HCT116 (cell line): ENCODE results near the gene DTNB. TPM values are rescaled to one million over a fixed set of nuclear protein-coding genes. Genes with fewer than 3 reads are reported as not detected.

Experiments used
- ATAC-seq: fragments of 200-7000 bp; cut with Tn5 transposase; 2 replicates; pipeline ENCODE4 v1.9.1; 2020; ENCODE audit warnings: mild to moderate bottlenecking, moderate library complexity
- BruUV-seq: library from RNA; stranded (reverse); fragments of 400-500 nt; replicated peaks from 2 replicates; lab custom pipeline; 2021; lab: Mats Ljungman, UMichigan
- CTCF ChIA-PET: fragments of 300-600 bp; sonication (Branson Sonifier 250); formaldehyde crosslinking; loops from one replicate; lab custom pipeline; 2021; ENCODE audit warnings: antibody characterized with exemption; lab: Charles Lee
- POLR2A ChIA-PET: fragments of 300-600, 350-600 bp; sonication (Branson Sonifier 250); formaldehyde crosslinking; loops from one replicate; lab custom pipeline; 2021; ENCODE audit warnings: antibody characterized with exemption; lab: Charles Lee
- RAD21 ChIA-PET, 2 experiments: fragments of 300-600 bp; sonication (Branson Sonifier 250); formaldehyde crosslinking; loops; one replicate each; lab custom pipeline; 2023; ENCODE audit warnings: low total read pairs in 2 of 2; ENCODE audit not compliant: uncharacterized antibody in 2 of 2, unreplicated experiment in 2 of 2, low non-redundant PET in 1 of 2; lab: Charles Lee
- DNase-seq: peaks from one replicate; pipeline ENCODE4 v3.0.0-alpha.2; 2010; ENCODE audit warnings: low read depth, low spot score
- H2AFZ ChIP-seq: fragments of 200-600 bp; shearing (Covaris generic), sonication (generic); 2 replicates; pipeline ENCODE4 v1.6.1; 2017; ENCODE audit warnings: low read depth, mixed run types, mixed read lengths, antibody characterized with exemption, low read length; ENCODE audit not compliant: poor library complexity, severe bottlenecking
- H3K27ac ChIP-seq: 2 replicates; pipeline ENCODE4 v1.5.1; 2012; ENCODE audit warnings: low read depth, low read length
- H3K27me3 ChIP-seq: fragments of 200-600 bp; sonication (generic); 2 replicates; pipeline ENCODE4 v1.6.1; 2016; ENCODE audit warnings: mixed run types, low read length, mixed read lengths; ENCODE audit not compliant: insufficient read depth
- H3K36me3 ChIP-seq, 2 experiments: fragments of 200-500 bp in 1 of 2; fragments of 200-600 bp in 1 of 2; sonication (Bioruptor generic) in 1 of 2; sonication (generic) in 1 of 2; 2 replicates each; pipeline versions ENCODE4 v1.5.1 to v1.6.1; 2014 to 2016; ENCODE audit warnings: low read length in 2 of 2, inconsistent platforms in 1 of 2, mixed read lengths in 1 of 2, mixed run types in 1 of 2; ENCODE audit not compliant: insufficient read depth in 2 of 2, control insufficient read depth in 1 of 2
- H3K4me1 ChIP-seq, 2 experiments: fragments of 200-600 bp in 1 of 2; sonication (generic) in 1 of 2; 2 replicates each; pipeline versions ENCODE4 v1.5.1 to v1.6.1; 2012 to 2017; ENCODE audit warnings: low read length in 2 of 2, inconsistent platforms in 1 of 2, mild to moderate bottlenecking in 1 of 2, mixed read lengths in 1 of 2, mixed run types in 1 of 2, moderate library complexity in 1 of 2; ENCODE audit not compliant: insufficient read depth in 2 of 2, control insufficient read depth in 1 of 2
- H3K4me2 ChIP-seq: fragments of 200-600 bp; sonication (generic); 2 replicates; pipeline ENCODE4 v1.6.1; 2017; ENCODE audit warnings: mixed run types, low read length, mixed read lengths
- H3K4me3 ChIP-seq, 2 experiments: fragments of 200-600 bp in 1 of 2; sonication (generic) in 1 of 2; replicated peaks in 1 of 2; 2 replicates each; pipeline ENCODE4 v1.5.1; 2011 to 2016; ENCODE audit warnings: low read length in 2 of 2, control low read depth in 1 of 2, low read depth in 1 of 2, mild to moderate bottlenecking in 1 of 2, mixed read lengths in 1 of 2, mixed run types in 1 of 2
- H3K79me2 ChIP-seq: fragments of 200-600 bp; sonication (generic); 2 replicates; pipeline ENCODE4 v1.6.1; 2017; ENCODE audit warnings: mild to moderate bottlenecking, mixed run types, low read length, moderate library complexity, mixed read lengths; ENCODE audit not compliant: insufficient read depth
- H3K9ac ChIP-seq: fragments of 200-600 bp; sonication (generic); 2 replicates; pipeline ENCODE4 v1.6.1; 2016; ENCODE audit warnings: low read length, mixed read lengths
- H3K9me2 ChIP-seq: fragments of 200-600 bp; sonication (generic), shearing (Covaris generic); 2 replicates; pipeline ENCODE4 v1.6.1; 2017; ENCODE audit warnings: mixed run types, mild to moderate bottlenecking, moderate library complexity; ENCODE audit not compliant: insufficient read depth
- H3K9me3 ChIP-seq, 2 experiments: fragments of 200-500 bp in 1 of 2; fragments of 200-600 bp in 1 of 2; sonication (Bioruptor generic) in 1 of 2; sonication (generic) in 1 of 2; 2 replicates each; pipeline ENCODE4 v1.6.1; 2014 to 2017; ENCODE audit warnings: low read length in 2 of 2, mixed read lengths in 2 of 2, inconsistent platforms in 1 of 2, low read depth in 1 of 2, mild to moderate bottlenecking in 1 of 2, mixed run types in 1 of 2, moderate library complexity in 1 of 2; ENCODE audit not compliant: control insufficient read depth in 1 of 2, insufficient read depth in 1 of 2
- H4K20me1 ChIP-seq: fragments of 200-600 bp; sonication (generic), shearing (Covaris generic); 2 replicates; pipeline ENCODE4 v1.6.1; 2017; ENCODE audit warnings: mixed run types, mild to moderate bottlenecking, moderate library complexity; ENCODE audit not compliant: insufficient read depth
- CBX3 ChIP-seq: IDR thresholded peaks from 2 replicates; pipeline ENCODE4 v1.6.1; 2012; ENCODE audit warnings: low read depth
- CEBPB ChIP-seq: IDR thresholded peaks from 2 replicates; pipeline ENCODE4 v1.6.1; 2012; ENCODE audit warnings: low read depth
- EGR1 ChIP-seq: IDR thresholded peaks from 2 replicates; pipeline ENCODE4 v1.6.1; 2012; ENCODE audit warnings: low read depth
- ELF1 ChIP-seq: IDR thresholded peaks from 2 replicates; pipeline ENCODE4 v1.6.1; 2012; ENCODE audit warnings: low read depth, borderline replicate concordance
- EZH2phosphoT487 ChIP-seq: fragments of 200-600 bp; IDR thresholded peaks from 2 replicates; pipeline ENCODE4 v1.6.1; 2018; ENCODE audit warnings: antibody characterized with exemption, borderline replicate concordance
- FOSL1 ChIP-seq: IDR thresholded peaks from 2 replicates; pipeline ENCODE4 v1.6.1; 2012; ENCODE audit warnings: low read depth
- JUND ChIP-seq: IDR thresholded peaks from 2 replicates; pipeline ENCODE4 v1.6.1; 2012
- POLR2A ChIP-seq: IDR thresholded peaks from 2 replicates; pipeline ENCODE4 v1.7.0; 2011; ENCODE audit warnings: borderline replicate concordance; ENCODE audit not compliant: insufficient read depth, insufficient read length; ENCODE audit errors: extremely low read depth
- POLR2AphosphoS5 ChIP-seq: IDR thresholded peaks from 2 replicates; pipeline ENCODE4 v1.6.1; 2011; ENCODE audit warnings: mild to moderate bottlenecking, low read depth, low read length, moderate library complexity
- RAD21 ChIP-seq: IDR thresholded peaks from 2 replicates; pipeline ENCODE4 v1.6.1; 2012; ENCODE audit warnings: low read depth, mild to moderate bottlenecking
- SIN3A ChIP-seq: IDR thresholded peaks from 2 replicates; pipeline ENCODE4 v1.6.1; 2012; ENCODE audit warnings: low read depth
- SP1 ChIP-seq: IDR thresholded peaks from 2 replicates; pipeline ENCODE4 v1.6.1; 2012; ENCODE audit warnings: low read depth
- SRF ChIP-seq: IDR thresholded peaks from 2 replicates; pipeline ENCODE4 v1.6.1; 2012; ENCODE audit warnings: low read depth
- TCF7L2 ChIP-seq: IDR thresholded peaks from 2 replicates; pipeline ENCODE4 v1.7.0; 2011; ENCODE audit warnings: borderline replicate concordance, inconsistent platforms; ENCODE audit not compliant: insufficient read depth, insufficient read length; ENCODE audit errors: extremely low read depth
- ZNF274 ChIP-seq: fragments of 200-500 bp; sonication (Bioruptor generic); IDR thresholded peaks from 2 replicates; pipeline ENCODE4 v1.6.1; 2014; ENCODE audit warnings: mild to moderate bottlenecking, low read depth, low read length, inconsistent platforms
- intact Hi-C: fragments of 100-400 bp; cut with micrococcal nuclease; formaldehyde crosslinking; loops from 2 replicates; pipeline ENCODE4 v1.10.0; 2022
- total RNA-seq: library from RNA; stranded (reverse); gene quantifications from one replicate; pipeline ENCODE4 v1.2.1, GENCODE V29; 2021; ENCODE audit not compliant: unreplicated experiment
- TF ChIP-seq, protein P1 (sequence below): IDR thresholded peaks from 2 replicates; pipeline ENCODE4 v1.6.1; 2012; ENCODE audit warnings: low read depth
- TF ChIP-seq, protein P2 (sequence below): IDR thresholded peaks from 2 replicates; pipeline ENCODE4 v1.6.1; 2012
- TF ChIP-seq, protein P3 (sequence below), 3 experiments: fragments of 200-600 bp in 1 of 3; sonication (generic) in 1 of 3; IDR thresholded peaks in 2 of 3; conservative IDR thresholded peaks in 1 of 3; 2 replicates each; pipeline ENCODE4 v1.5.1; 2012 to 2017; ENCODE audit warnings: low read depth in 2 of 3, low read length in 2 of 3, antibody characterized with exemption in 1 of 3, borderline replicate concordance in 1 of 3, control low read depth in 1 of 3, mild to moderate bottlenecking in 1 of 3, mixed read lengths in 1 of 3, mixed run types in 1 of 3, moderate library complexity in 1 of 3; ENCODE audit not compliant: insufficient read depth in 1 of 3
- TF ChIP-seq, protein P4 (sequence below): IDR thresholded peaks from 2 replicates; pipeline ENCODE4 v1.6.1; 2011; ENCODE audit warnings: mild to moderate bottlenecking, low read length, moderate library complexity; ENCODE audit not compliant: insufficient replicate concordance; ENCODE audit errors: extremely low read depth

Gene DTNB
- total RNA-seq, 1 experiment from 2014 or later, result 30.2 TPM

DNA sequence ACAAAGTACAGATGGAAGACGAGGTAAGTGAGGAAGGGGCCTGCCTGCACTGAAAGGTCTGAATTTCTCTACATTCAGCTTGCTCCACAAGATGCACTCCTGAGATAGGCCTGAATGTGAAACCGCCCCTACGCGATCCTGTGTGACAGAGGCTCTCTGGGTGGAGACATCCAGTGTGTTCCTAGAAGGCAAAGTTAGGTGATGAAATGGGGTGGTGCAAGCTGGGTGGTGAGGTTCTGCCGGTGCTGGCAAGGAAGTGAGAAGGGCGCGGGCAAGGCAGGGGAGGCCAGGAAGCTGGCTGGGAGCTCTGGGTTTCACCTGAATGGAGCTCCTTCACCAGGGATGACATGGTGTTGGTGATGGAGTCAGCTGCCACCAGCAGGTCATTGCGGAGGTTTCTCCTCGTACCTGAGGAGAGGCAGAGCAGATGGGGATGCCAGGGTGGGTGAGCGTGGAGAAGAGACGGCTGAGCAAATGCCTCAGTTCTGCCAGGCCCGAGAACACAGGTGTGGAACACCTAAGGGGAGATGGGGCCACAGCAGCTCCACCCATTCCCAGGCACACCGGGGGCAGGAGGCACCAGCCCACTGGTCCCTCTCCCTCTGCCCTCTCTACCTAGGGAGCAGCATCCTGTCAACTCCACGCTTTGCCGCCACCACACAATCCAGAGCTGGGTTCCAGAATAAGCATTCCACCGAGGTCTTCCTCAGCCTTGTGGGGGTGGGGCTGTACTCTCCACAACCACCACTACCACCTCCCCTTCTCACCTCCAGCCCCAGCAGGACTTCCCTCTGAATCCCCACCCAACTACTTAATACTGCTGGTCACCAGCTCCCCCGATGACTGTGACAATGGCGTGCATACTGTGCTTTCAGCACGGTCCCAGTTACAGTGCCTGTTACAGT lies 286.2 kb downstream of the DTNB start:
- ChIA-PET RAD21 (no interaction called here), CTCF (no interaction called here), POLR2A (no interaction called here)
- DNase-seq, result no peak
- H4K20me1 ChIP-seq, result no peaks in the 10 kb centered on the region
- H2AFZ ChIP-seq, result no peak overlapping the region
- H3K9me3 ChIP-seq, result no peaks in the 10 kb centered on the region
- no peaks in the 10 kb centered on the region for H3K79me2 ChIP-seq
- H3K27ac ChIP-seq, result no peak overlapping the region
- BruUV-seq, result no TSS peak
- no peaks in the 10 kb centered on the region for H3K9me2 ChIP-seq
- ATAC-seq, result no peak
- no peak overlapping the region for H3K4me3 ChIP-seq
- no peaks in the 10 kb centered on the region for H3K27me3 ChIP-seq
- H3K9ac ChIP-seq, result no peak overlapping the region
- H3K4me1 ChIP-seq, result no peaks in the 10 kb centered on the region
- TF ChIP-seq RAD21, result no peak
- TF ChIP-seq SP1, result no peak
- TF ChIP-seq EGR1, result no peak
- TF ChIP-seq POLR2AphosphoS5, result no peak
- TF ChIP-seq FOSL1, result no peak
- no peak for TF ChIP-seq ZNF274
- TF ChIP-seq CBX3, result no peak
- TF ChIP-seq, protein P1, sequence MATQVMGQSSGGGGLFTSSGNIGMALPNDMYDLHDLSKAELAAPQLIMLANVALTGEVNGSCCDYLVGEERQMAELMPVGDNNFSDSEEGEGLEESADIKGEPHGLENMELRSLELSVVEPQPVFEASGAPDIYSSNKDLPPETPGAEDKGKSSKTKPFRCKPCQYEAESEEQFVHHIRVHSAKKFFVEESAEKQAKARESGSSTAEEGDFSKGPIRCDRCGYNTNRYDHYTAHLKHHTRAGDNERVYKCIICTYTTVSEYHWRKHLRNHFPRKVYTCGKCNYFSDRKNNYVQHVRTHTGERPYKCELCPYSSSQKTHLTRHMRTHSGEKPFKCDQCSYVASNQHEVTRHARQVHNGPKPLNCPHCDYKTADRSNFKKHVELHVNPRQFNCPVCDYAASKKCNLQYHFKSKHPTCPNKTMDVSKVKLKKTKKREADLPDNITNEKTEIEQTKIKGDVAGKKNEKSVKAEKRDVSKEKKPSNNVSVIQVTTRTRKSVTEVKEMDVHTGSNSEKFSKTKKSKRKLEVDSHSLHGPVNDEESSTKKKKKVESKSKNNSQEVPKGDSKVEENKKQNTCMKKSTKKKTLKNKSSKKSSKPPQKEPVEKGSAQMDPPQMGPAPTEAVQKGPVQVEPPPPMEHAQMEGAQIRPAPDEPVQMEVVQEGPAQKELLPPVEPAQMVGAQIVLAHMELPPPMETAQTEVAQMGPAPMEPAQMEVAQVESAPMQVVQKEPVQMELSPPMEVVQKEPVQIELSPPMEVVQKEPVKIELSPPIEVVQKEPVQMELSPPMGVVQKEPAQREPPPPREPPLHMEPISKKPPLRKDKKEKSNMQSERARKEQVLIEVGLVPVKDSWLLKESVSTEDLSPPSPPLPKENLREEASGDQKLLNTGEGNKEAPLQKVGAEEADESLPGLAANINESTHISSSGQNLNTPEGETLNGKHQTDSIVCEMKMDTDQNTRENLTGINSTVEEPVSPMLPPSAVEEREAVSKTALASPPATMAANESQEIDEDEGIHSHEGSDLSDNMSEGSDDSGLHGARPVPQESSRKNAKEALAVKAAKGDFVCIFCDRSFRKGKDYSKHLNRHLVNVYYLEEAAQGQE, result no peak
- TF ChIP-seq POLR2A, result no peak
- TF ChIP-seq JUND, result no peak
- TF ChIP-seq EZH2phosphoT487, result no peak
- TF ChIP-seq ELF1, result no peak
- TF ChIP-seq CEBPB, result no peak
- no peak for TF ChIP-seq SIN3A
- no peak for TF ChIP-seq TCF7L2
- no peak for TF ChIP-seq SRF
- TF ChIP-seq, protein P2, sequence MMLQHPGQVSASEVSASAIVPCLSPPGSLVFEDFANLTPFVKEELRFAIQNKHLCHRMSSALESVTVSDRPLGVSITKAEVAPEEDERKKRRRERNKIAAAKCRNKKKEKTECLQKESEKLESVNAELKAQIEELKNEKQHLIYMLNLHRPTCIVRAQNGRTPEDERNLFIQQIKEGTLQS, result no peak
- TF ChIP-seq, protein P3, sequence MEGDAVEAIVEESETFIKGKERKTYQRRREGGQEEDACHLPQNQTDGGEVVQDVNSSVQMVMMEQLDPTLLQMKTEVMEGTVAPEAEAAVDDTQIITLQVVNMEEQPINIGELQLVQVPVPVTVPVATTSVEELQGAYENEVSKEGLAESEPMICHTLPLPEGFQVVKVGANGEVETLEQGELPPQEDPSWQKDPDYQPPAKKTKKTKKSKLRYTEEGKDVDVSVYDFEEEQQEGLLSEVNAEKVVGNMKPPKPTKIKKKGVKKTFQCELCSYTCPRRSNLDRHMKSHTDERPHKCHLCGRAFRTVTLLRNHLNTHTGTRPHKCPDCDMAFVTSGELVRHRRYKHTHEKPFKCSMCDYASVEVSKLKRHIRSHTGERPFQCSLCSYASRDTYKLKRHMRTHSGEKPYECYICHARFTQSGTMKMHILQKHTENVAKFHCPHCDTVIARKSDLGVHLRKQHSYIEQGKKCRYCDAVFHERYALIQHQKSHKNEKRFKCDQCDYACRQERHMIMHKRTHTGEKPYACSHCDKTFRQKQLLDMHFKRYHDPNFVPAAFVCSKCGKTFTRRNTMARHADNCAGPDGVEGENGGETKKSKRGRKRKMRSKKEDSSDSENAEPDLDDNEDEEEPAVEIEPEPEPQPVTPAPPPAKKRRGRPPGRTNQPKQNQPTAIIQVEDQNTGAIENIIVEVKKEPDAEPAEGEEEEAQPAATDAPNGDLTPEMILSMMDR (IDR thresholded peaks at IDR 0.05 in 2 of 3, conservative IDR thresholded peaks at IDR 0.05 in 1 of 3; ENCODE audit: borderline replicate concordance in 1 of 3, insufficient read depth in 1 of 3, low read depth in 2 of 3, low read length in 2 of 3), result no peak
- TF ChIP-seq, protein P4, sequence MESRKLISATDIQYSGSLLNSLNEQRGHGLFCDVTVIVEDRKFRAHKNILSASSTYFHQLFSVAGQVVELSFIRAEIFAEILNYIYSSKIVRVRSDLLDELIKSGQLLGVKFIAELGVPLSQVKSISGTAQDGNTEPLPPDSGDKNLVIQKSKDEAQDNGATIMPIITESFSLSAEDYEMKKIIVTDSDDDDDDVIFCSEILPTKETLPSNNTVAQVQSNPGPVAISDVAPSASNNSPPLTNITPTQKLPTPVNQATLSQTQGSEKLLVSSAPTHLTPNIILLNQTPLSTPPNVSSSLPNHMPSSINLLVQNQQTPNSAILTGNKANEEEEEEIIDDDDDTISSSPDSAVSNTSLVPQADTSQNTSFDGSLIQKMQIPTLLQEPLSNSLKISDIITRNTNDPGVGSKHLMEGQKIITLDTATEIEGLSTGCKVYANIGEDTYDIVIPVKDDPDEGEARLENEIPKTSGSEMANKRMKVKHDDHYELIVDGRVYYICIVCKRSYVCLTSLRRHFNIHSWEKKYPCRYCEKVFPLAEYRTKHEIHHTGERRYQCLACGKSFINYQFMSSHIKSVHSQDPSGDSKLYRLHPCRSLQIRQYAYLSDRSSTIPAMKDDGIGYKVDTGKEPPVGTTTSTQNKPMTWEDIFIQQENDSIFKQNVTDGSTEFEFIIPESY, result no peak
- H3K36me3 ChIP-seq, result no peaks in the 10 kb centered on the region
- intact Hi-C loops, result no loop called here
- H3K4me2 ChIP-seq, result no peak overlapping the region
